Measurements from ENCODE around the gene IL18BP.
A peak's percentile ranks its signal among the peaks of the same experiment; 100 is the strongest.

IL18BP gene

DNA sequence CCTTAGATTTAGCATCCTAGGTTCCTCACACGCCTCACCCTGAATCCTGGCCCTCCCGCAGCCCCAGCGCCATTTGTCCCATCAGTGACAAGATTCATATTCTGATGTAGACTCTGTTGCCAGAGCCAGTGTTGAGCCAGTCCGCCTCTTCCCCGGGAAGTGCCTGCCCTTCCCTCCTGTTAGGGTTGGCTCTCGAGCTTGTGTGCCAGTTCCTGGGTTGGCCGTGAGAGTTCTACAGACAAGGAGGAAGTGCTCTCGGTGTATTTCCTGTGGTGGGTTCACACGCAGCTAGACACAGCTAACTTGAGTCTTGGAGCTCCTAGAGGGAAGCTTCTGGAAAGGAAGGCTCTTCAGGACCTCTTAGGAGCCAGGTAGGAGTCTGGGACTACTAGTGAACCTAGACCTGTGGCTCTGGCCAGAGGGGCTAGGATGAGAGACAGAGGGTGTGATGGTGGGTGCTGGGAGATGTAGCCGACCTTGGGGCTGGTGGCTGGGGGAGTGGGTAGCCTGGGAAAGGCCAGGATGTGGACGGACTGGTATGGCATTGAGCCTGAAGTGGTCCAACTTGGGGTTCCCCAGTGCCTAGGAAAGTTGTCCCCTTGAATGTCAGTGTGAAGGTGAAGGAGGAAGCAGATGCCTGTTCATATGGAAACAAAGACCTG lies at the start of gene IL18BP:
Gene IL18BP (plus strand): TSS at position 261 of the 662 bp plus-strand sequence. CDS start 1,076 bp downstream, outside the sequence.
- no peak for DNase-seq (ENCODE audit: low spot score)

- DNase-seq (ENCODE audit: low spot score): no peak
These were observed 49.7 kb upstream of the IL18BP start for GRCh38 chr11:71949034-71949433.

GRCh38 chr11:71951741-71952310 lies 46.9 kb upstream of the IL18BP start:
- no peak for DNase-seq (ENCODE audit: low spot score)

GRCh38 chr11:71955898-71956456 lies 42.7 kb upstream of the IL18BP start:
- DNase-seq (ENCODE audit: low spot score): no peak

DNA sequence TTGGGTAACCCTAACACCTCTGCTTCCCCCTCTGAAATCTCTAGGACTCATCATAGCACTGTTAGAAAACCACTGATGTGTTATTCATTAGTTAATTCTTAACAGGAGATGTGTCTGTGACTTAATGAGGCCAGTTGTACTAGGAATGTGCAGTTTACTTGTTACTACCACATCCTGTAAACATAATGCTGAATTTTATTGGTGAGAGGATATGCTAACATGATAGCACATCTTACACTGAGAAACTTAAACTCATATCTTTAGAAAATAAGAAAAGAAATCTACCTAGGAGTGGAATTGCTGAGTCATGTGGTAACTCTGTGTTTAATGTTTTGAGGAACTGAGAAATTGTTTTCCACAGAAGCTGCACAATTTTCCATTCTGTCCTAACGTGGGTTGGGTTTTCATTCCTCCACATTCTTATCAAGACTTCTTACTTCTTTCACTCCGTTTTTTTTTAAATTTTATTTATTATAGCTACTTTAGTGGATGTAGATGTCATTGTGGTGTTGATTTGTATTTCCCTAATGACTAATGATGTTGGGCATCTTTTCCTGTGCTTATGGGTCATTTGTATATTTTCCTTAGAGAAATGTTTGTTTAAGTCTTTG lies 36.2 kb upstream of the IL18BP start:
- no peak for DNase-seq (ENCODE audit: low spot score)

DNA sequence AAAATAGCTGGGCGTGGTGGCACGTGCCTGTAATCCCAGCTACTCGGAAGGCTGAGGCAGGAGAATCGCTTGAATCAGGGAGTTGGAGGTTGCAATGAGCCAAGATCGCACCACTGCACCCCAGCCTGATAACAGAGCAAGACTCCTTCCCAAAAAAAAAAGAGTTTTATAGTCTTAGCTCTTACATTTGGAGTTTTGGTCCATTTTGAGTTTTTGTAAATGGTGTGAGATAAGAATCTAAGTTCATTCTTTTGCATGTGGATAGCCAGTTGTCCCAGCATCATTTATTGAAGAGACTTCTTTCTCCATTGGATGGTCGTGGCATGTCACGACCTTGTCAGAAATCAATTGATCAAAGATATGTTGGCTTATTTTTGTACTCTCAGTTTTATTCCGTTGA lies 35.2 kb upstream of the IL18BP start:
- no peak for DNase-seq (ENCODE audit: low spot score)

DNA sequence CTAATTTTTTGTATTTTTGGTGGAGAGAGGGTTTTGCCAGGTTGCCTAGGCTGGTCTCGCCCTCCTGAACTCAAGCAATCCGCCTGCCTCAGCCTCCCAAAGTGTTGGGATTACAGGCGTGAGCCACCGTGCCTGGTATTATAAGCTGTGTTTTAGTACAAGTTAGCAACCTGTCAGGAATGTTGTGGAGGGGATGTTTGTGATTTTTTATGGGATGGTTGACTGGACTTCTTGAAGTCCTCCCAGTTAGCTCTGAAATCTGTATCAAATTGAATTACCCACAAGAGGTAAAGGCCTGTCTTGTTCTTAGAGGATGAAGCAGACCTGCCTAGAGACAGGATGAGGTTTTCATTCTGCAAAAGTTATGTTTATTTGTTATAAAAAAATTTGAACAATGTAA lies 34.1 kb upstream of the IL18BP start:
- DNase-seq (ENCODE audit: low spot score): no peak

DNA sequence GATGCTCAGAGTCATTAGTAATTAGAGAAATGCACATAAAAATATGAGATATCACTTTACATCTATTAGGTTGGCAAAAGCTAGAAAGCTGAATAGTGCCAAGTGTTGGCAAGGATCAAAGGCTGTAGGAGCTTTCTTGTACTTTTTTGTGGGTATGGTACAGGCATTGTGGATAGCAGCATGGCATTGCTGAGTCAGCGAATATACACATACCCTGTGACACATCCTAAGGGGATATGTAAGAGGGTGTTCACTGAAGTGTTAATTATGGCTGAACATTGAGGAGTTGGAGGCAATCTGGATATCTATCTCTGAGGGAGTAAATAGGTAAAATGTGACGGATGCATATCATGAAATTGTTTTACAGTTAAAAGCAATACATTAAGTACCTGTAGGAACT lies 27.0 kb upstream of the IL18BP start:
- no peak for DNase-seq (ENCODE audit: low spot score)

DNA sequence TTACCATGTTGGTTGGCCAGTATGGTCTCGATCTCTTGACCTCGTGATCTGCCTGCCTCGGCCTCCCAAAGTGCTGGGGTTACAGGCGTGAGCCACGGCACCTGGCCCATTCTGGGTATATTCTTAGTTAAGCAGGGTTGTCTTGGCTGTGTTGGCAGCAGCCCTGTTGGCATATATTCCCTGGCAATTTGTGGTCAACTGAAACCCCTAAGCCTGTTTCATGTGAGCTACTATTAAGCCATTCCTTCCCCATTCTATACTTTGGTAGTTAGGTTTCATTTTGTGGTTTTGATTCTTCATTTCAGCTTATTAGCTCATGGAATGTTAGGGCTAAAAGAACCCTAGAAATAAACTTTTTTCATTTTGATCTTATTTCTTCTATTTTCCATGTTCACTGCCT lies 22.2 kb upstream of the IL18BP start:
- DNase-seq (ENCODE audit: low spot score): no peak

- no peak for DNase-seq (ENCODE audit: low spot score)
These were observed 21.6 kb upstream of the IL18BP start for GRCh38 chr11:71977090-71977489.

DNA sequence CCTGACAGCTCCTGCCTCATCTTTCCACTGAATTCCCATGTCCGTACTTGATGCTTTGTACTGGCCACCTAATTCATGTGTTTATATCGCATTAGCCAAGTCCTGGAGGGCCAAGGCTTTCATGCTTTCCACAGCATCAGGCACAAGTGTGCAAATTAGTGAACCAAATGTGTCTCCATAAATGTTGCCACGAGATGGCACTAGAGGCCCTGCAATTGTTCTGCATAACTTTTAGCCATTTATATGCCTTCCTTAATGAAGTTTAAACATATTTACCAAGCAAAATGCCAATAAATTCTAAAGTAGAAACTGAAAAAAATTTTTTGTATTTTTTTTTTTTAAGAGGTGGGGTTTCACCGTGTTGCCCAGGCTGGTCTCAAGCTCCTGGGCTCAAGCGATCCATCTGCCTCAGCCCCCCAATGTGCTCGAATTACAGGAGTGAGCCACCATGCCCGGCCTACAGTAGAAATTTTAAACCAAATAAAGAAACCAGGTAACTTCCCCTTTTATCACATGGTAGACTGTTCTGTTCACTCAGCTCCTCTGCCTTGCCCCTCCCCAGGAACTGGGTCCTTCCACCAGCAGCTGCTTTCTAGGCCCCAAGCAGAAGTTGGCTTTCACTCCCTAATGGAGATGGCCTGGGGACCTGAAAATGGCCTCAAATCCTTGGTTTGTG lies 20.8 kb upstream of the IL18BP start:
- DNase-seq (ENCODE audit: low spot score): peak; percentile 59

DNA sequence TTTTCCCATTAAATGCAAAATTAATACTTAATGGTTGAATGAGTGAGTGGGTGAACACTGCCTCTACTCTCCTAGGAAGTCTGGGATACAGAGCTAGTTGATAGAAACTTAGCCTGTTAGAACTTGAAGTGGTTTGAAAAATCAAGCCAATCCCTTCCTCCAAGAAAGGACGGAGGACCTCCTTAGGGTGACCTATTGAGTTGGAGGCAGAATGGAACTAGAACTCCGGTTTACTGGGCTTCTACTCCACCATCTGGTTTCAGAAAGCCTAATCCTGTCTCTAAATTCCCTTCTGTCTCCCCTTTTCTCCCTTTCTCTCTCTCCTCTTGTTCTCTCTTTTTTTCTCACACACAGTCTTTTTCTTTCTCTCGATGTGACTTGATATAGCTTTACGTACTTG lies 19.6 kb upstream of the IL18BP start:
- DNase-seq (ENCODE audit: low spot score): no peak

GRCh38 chr11:71979602-71980001 lies 19.1 kb upstream of the IL18BP start:
- no peak for DNase-seq (ENCODE audit: low spot score)

- no peak for DNase-seq (ENCODE audit: low spot score)
These were observed 12.6 kb upstream of the IL18BP start for GRCh38 chr11:71986131-71986530.

DNA sequence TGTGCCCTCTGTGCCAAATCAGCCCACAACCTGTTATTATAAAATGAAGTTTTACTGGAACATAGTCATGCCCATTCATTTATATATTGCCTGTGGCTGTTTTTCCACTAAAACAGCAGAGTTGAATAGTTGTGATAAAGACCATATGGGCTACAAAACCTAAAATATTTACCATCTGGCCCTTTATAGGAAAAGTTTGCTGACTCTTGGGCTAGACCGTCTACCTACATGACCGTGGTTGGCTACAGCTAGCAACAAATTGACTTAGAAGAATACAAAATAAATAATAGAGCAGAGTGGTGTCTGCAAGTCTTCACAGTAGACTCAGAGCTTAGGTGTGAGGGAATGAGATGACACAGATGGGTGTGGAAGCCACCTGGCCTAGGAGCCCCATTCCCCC lies 11.2 kb upstream of the IL18BP start:
- DNase-seq (ENCODE audit: low spot score): no peak

DNA sequence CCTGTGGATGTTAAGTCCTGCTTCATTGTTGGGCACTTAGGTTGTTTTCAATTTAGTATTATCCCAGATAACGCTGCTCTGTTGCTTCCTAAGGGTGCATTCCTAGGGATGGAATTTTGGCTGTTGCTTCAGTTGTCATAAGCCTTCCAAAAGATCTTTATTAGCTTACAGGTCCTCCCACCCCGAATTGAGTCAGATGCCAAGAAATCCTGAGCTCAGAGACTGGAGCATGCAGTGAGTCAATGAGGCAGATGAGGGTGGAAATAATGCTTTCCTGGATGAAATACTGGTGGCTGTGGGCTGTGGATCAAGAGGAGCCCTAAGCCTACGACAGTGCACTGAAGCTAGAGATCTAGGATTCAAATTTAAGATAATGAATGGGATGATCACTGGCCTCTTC lies 10.7 kb upstream of the IL18BP start:
- DNase-seq (ENCODE audit: low spot score): peak; percentile 65

- no peak for DNase-seq (ENCODE audit: low spot score)
These were observed 8.0 kb upstream of the IL18BP start for GRCh38 chr11:71990701-71991100.

- no peak for DNase-seq (ENCODE audit: low spot score)
These were observed 7.2 kb upstream of the IL18BP start for GRCh38 chr11:71991494-71991893.

DNA sequence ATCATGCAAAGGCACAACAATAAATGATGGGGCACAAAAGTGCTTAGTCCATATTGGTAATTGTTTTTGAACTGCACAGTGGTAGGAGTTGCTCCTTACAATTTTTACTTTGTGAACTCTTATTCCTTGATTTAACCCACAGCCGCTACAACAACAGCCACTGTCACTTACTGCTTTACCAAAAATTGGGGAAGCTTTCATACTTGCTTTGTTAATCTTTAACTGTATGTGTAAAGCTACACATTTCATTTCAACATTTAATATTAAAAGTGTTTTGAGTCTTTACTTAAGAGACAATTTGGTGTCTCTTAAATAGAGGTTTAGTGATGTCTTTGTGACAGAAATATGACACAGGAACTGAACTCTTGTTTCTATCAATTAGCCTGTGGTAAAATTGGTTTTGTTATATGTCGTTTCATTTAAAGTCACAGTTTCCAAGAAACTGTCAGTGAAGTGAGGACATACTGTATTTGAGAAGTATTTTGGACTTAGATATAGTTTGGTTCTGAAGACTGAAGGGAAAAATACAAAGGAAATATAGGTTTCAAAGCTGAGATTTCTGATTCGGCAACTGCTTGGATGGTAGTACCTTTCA lies 6.5 kb upstream of the IL18BP start:
- no peak for DNase-seq (ENCODE audit: low spot score)

DNA sequence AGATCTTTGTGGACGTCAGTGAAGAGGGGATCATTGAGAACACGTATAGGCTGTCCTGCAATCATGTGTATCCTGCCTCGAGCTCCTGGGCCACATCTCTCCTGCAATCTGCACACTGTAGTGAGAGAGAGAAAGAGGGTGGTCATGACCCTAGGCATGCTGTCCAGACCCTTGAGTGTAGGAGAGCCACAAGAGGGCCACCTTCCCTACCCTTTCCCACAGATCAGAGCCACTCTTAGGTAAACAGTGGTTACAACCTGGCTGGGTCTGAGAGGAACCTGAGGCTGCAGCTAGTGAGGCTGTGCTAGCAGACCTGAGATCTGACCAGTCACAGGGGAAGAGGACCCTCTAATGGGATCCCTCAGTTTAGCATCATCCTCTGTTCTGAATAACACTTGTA lies 3.9 kb upstream of the IL18BP start:
- no peak for DNase-seq (ENCODE audit: low spot score)

GRCh38 chr11:71995726-71996291 lies 2.9 kb upstream of the IL18BP start:
- DNase-seq (ENCODE audit: low spot score): no peak

GRCh38 chr11:71996517-71996916 lies 2.2 kb upstream of the IL18BP start:
- DNase-seq (ENCODE audit: low spot score): no peak
